Mucosa of stomach (tissue), 1 donor: ENCODE measurements around the gene ALPI.

Experiments used
- H3K27me3 ChIP-seq: one replicate; pipeline ENCODE4 v1.7.0; 2013; ENCODE audit warnings: mild to moderate bottlenecking, low read length; ENCODE audit not compliant: control insufficient read depth, insufficient read depth
- H3K36me3 ChIP-seq: one replicate; pipeline ENCODE4 v1.7.0; 2013; ENCODE audit warnings: low read length; ENCODE audit not compliant: control insufficient read depth, insufficient read depth
- H3K4me1 ChIP-seq: one replicate; pipeline ENCODE4 v1.7.0; 2013; ENCODE audit warnings: mild to moderate bottlenecking, low read length; ENCODE audit not compliant: control insufficient read depth, insufficient read depth
- H3K4me3 ChIP-seq: one replicate; pipeline ENCODE4 v1.7.0; 2013; ENCODE audit warnings: low read length
- H3K9ac ChIP-seq: one replicate; pipeline ENCODE4 v1.7.0; 2013; ENCODE audit warnings: mild to moderate bottlenecking, low read length, moderate library complexity
- H3K9me3 ChIP-seq: one replicate; pipeline ENCODE4 v1.7.0; 2013; ENCODE audit warnings: mild to moderate bottlenecking, low read length, moderate library complexity; ENCODE audit not compliant: control insufficient read depth
- donor health status: Pancreatic carcinoma.

ALPI gene

DNA sequence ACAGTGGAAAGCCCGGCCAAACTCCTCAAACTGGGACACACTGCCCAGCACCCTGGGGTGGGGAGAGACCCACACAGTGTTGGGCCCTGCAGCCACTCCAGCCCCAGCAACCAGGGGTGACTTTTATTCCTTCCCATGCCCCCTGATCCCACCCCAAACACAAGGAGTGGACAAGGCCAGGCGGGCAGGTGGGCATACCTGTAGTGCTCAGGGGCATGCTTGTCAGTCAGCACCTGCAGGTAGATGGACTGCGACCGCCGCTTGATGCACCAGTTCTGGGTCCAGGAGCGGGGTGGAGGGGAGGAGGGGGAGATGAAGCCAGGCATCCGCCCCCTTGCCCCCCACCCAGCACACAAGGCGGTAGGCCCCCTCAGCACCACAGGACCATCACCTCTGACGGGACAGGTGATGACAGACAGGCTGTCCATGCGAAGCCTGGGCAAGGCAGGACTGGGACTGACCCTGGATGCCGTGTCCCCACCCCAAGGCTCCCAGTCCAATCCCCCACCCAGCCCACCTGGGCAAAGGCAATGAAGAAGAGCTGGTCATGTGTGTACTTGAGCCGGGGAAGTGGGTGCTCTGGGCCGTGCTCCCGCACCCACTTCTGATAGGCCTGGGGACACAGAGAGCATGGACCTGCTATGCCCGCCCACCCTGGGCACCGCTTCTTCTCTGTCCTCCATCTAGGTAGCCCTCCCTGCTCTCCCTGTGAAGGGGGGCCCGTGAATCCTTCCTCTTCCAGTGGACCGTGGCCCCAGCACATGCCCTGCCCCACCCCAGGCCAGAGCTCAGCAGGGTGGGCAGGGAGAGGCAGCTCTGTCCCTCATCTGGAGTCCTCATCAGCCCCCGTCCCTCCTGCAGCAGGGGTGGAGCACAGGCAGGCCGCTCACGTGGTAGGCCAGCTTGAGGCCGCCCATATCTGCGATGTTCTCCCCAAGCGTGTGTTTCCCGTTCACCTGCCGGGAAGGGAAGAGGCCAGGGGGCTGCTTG, 24.5 kb downstream of the ALPI start:
- Histone ChIP-seq H3K27me3 (peaks cover 23% of the 10 kb centered on the region), H3K4me1 (no peaks in the 10 kb centered on the region), H3K9ac (no peak overlapping the region), H3K9me3 (no peaks in the 10 kb centered on the region), H3K36me3 (no peaks in the 10 kb centered on the region), H3K4me3 (no peak overlapping the region)

DNA sequence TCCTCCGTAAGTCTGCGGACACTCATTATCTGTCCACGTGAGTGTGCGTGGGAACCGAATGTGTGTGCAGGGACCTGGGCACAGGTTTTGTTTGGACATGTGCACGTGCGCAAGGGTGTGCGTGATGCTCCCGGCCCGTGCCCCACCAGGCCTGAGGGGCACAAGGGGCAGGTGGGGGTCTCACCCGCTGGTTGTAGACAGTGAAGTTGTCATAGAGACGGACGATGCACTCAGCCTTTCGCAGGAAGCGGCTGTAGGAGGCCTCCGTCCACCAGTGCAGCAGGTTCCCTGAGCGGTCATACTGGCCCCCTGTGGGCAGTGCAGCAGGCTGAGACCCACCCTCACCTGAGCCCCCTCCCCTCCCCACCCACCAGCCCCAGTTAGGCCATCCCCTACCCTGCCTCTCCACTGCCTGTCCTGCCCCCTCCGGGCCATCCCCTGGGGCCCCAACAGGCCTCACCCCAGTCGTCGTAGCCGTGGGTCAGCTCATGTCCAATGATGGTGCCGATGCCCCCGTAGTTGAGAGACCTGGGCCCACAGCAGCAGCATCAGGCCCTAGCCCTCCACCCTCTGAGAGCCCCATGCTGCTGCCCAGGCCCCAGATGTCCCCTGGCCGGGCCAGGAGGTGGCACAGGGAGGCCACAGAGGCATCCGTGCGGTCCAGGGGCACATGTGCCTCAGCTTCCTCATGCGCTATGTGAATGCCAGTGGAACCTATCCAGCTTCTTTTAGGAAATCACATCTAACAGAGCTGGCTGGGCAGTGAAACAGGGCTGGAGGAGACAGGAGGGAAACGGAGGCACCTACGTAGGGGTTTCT, 25.6 kb downstream of the ALPI start:
- H3K4me3 ChIP-seq: no peak overlapping the region
- no peak overlapping the region for H3K9ac ChIP-seq
- peaks cover 32% of the 10 kb centered on the region for H3K27me3 ChIP-seq
- H3K36me3 ChIP-seq: no peaks in the 10 kb centered on the region
- H3K9me3 ChIP-seq: no peaks in the 10 kb centered on the region
- no peaks in the 10 kb centered on the region for H3K4me1 ChIP-seq

DNA sequence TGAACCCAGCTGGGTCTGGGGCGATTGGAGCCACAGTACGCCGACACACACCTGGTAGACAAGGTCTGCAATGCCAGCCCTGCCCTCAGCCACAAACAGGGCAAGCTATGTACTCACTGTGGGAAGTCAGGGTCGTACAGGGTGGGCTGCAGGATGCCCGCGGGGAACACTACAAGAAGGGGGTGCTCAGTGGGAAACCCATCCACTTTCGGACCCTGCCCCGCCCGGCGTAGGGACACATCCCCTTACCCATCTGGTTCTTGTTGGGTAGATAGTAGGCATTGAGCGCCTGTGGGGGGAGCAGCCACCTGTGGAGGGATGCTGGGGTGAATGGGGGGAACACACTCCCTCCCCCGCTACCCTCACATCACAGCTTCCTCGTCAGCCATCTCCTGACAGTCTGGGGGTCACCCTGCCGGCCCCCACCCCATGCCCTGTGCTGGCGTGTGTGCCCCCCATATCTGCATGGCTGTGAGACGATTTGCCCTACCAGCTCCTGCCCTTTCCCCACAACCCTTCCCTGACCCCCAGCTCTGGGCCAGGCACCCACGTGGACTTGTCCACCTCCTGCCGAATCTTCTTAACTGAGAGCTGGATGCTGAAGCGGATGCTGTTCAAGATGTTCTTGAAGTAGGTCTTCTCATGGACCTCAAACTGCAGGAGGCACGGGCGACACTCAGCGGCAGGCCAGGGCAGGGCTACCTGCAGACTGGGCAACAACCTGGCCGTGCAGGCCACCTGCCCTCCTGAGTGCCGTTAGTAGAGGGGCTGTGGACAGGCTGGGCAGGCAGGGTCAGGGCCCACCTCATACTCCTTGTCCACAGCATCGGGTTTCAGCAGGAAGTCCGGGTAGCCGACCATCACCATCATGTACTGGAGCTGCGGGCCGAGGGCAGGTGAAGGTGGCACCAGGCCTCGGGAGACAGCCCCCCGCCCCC, 26.6 kb downstream of the ALPI start:
- Histone ChIP-seq H3K36me3 (no peaks in the 10 kb centered on the region), H3K9me3 (no peaks in the 10 kb centered on the region), H3K9ac (no peak overlapping the region), H3K4me3 (no peak overlapping the region), H3K27me3 (peaks cover 42% of the 10 kb centered on the region), H3K4me1 (no peaks in the 10 kb centered on the region)

DNA sequence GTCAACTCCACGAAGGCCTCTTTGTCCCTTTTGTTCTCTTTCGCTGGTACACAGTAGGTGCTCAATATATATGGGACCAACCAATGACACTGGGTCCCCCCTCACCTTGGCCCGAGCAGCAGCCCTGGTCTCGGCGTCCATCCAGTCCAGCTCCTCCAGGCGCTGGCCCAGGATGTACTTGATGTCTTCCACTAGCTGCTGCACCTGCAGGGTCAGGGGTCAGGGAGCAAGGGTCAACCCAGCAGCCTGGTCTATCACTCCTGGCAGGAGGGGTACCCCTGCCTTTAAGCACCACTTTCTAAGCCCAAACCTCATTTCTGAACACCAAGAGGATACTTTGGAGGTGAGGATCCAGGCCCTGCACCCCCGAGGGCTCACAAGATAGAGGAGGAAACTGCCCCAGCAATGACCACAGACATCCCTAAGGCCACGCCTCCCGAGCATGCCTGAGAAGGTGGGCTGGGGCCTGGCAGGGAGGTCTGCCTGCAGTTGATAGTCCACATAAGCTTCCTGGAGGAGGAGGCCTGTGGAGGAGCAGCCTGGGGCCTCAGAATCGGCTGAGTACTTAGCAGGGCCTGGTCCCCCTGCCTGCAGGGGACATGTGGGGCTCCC, 27.5 kb downstream of the ALPI start:
- H3K9me3 ChIP-seq: no peaks in the 10 kb centered on the region
- no peak overlapping the region for H3K4me3 ChIP-seq
- no peaks in the 10 kb centered on the region for H3K36me3 ChIP-seq
- no peak overlapping the region for H3K9ac ChIP-seq
- no peaks in the 10 kb centered on the region for H3K4me1 ChIP-seq
- peaks cover 48% of the 10 kb centered on the region for H3K27me3 ChIP-seq

DNA sequence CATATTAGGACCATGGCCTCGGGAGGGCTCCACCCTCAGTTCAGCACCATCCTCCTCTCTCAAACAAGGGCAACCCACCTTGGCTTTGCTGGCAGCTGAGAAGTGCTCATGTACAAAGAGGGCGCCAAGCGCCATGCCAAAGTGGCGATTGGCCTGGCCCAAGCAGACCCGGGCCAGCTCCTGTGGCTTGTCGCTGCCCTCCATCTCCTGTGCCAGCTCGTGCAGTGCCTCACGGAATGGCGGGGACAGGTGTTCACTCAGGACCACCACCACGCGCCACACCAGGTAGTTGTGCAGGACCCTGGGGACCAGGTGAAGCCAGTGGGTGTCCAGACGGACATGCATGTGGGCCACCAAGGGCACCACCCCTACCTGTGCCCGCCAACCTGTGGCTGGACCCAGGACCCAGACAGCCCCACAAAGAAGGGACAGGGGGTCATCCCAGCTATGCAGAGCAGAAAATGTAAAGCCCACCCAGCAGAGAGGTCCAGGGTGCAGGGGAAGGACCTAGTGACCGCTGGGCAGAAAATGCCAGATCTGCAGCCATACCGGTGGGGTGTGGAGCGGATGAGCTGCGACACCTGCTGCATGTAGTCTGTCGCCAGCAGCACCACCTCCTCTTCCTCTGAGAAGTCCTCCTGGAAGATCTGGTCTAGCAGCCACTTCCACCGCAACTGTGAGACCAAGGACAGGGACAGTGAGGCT, 28.1 kb downstream of the ALPI start:
- no peaks in the 10 kb centered on the region for H3K36me3 ChIP-seq
- no peaks in the 10 kb centered on the region for H3K4me1 ChIP-seq
- no peak overlapping the region for H3K9ac ChIP-seq
- no peak overlapping the region for H3K4me3 ChIP-seq
- H3K9me3 ChIP-seq: no peaks in the 10 kb centered on the region
- H3K27me3 ChIP-seq: peaks cover 53% of the 10 kb centered on the region

DNA sequence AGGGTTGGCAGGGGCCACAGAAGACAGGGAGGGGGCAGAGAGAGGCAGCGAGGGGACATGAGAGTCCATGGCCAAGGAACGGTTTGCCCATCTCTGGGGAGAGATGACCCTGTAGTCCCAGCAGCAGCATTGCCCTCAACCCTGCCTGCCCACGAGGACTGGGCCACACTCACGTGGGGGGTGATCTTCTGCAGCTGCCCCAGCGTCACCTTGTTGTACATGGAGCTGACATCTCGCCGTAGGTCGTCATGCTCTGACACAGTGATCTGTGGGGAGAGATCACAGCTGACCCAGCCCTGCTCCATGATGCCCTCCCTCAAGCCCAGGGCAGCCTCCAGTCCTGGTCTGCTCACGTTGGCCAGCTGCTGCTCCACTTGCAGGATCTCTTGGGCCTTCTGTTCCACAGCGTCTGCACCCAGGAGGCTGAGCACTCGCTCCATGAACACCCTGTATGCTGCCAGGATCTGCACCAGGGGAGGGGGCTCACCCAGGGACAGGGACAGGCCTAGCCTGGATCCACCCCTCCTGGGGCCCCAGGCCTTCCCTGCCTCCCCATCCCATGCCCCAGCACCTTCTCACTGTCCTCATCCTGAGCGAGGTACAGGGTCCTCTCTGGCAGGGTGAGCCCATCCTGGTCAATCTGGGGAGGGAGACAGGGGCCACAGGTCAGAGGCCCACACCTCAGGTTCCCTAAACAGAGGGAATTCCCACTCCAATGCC, 28.8 kb downstream of the ALPI start:
- Histone ChIP-seq H3K9ac (no peak overlapping the region), H3K4me3 (no peak overlapping the region), H3K36me3 (no peaks in the 10 kb centered on the region), H3K27me3 (peaks cover 57% of the 10 kb centered on the region), H3K9me3 (no peaks in the 10 kb centered on the region), H3K4me1 (no peaks in the 10 kb centered on the region)

DNA sequence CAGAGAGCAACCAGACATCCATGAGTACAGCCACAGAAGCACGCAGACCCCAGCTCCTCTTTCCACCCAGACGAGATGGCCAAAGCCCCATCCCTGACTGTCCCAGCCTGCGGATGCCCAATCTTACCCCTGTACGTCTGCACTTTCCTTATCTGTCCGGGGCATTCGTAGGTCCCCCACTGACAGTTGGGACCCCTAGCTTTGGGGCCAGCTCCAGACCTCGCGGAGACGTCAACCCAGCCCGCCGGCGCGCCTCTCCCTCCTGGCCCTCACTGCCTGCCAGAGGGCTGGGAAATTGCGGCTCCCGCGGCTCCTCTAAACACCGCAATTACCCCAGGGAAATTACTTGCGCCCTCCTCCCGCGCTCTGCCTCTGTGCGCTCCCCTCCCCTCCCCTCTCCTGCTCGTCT, 29.4 kb downstream of the ALPI start:
- peaks cover 60% of the 10 kb centered on the region for H3K27me3 ChIP-seq
- H3K4me1 ChIP-seq: no peaks in the 10 kb centered on the region
- H3K9ac ChIP-seq: no peak overlapping the region
- H3K36me3 ChIP-seq: no peaks in the 10 kb centered on the region
- no peaks in the 10 kb centered on the region for H3K9me3 ChIP-seq
- H3K4me3 ChIP-seq: no peak overlapping the region

DNA sequence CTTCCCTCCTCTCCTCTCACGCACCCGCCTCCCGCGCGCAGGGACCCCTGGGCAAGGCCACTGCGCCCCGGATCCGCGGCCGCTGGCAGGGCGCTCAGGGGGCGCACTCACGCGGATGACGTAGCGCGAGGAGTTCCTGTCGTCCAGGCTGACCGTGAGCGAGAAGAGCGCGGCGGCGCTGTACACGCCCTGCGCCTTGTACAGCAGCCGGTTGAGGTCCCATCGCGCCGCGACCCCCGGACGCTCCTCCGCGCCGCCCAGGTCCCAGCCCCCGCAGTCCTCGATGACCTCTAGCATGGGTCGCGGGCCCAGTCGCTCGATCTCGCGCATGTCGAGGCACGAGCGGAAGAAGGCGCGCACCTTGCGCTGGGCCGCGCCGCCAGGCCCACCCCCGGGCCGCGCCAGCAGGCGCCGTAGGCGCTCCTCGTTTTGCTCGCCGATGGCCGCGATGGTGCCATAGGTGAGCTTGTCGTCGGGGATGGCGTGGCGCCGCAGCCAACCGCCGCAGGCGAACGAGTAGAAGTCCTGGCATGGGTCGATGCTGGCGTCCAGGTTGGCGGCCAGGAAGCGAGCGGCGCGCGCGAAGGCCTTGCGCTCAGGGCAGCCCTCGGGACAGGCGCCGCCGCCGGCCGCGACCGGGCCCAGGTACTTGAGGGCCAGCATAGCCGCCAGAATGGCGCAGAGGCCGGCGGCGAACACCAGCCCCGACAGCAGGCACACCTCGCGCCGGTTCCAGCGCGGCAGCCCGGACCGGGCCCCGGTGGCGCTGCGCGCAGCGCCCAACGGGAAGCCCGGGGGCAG, 30.0 kb downstream of the ALPI start:
- Histone ChIP-seq H3K27me3 (peaks cover 60% of the 10 kb centered on the region), H3K36me3 (no peaks in the 10 kb centered on the region), H3K4me1 (no peaks in the 10 kb centered on the region), H3K9me3 (no peaks in the 10 kb centered on the region), H3K4me3 (no peak overlapping the region), H3K9ac (no peak overlapping the region)

DNA sequence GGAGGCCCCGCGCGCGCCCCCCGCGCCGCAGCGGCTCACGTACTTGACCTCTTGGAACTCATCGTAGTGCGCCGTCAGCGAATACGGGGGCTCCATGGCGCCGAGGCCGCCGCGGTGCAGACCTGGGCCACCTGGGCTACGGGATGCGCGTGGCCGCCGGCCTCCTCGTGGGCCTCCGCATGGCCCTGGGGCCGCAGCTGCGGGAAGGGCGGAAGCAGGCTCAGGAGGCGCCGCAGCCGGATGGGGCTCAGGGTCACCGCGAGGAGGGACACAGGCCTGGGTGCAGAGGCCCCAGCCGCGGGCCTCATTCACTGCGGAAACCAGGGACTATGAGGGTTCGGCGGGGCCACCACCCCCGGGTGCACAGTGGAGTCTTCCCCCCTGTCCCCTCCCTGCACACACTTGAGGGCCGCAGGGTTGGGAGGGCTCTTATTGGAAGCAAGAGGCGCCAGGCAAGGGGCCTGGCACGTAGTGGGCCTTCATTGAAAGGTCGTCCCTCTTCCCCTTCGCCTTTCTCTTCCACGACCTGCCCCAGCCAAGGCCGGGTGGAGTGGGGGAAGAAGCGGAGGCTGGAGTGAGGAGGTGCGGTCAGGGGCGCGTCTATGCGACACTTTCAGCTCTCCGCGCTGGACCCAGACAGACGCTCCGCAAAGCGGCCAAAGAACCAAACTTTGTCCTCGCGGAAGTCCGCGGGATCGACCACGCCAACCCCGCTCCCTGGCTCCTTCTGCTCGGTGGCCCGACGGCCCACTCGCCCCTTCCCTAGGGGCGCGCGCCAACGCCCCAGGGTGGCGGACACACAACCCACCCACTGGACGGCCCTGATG, 30.8 kb downstream of the ALPI start:
- no peaks in the 10 kb centered on the region for H3K9me3 ChIP-seq
- peaks cover 64% of the 10 kb centered on the region for H3K27me3 ChIP-seq
- H3K4me1 ChIP-seq: no peaks in the 10 kb centered on the region
- H3K4me3 ChIP-seq: no peak overlapping the region
- no peaks in the 10 kb centered on the region for H3K36me3 ChIP-seq
- H3K9ac ChIP-seq: no peak overlapping the region
